HEK293T (cell line): ENCODE results near the gene CD52.

Experiments used
- CTCF ChIA-PET: fragments of 350-600 bp; formaldehyde crosslinking; extraction: SDS; loops from one replicate; lab custom pipeline; 2021; ENCODE audit warnings: antibody characterized with exemption, inconsistent platforms; lab: Yijun Ruan, JAX
- POLR2A ChIA-PET: fragments of 350-600 bp; formaldehyde crosslinking; extraction: SDS; loops from one replicate; lab custom pipeline; 2020; ENCODE audit warnings: antibody characterized with exemption, inconsistent platforms; lab: Yijun Ruan, JAX
- DNase-seq: peaks from one replicate; pipeline ENCODE4 v3.0.0; 2012; ENCODE audit warnings: mixed read lengths; ENCODE audit errors: extremely low spot score
- ARNT ChIP-seq: fragments of 450-650 bp; IDR thresholded peaks from 2 replicates; pipeline ENCODE4 v1.6.1; 2017; ENCODE audit warnings: mild to moderate bottlenecking
- BHLHE40 ChIP-seq: fragments of 450-650 bp; IDR thresholded peaks from 2 replicates; pipeline ENCODE4 v1.6.1; 2016; ENCODE audit warnings: mild to moderate bottlenecking, moderate library complexity, borderline replicate concordance
- CTBP1 ChIP-seq: fragments of 450-650 bp; IDR thresholded peaks from 2 replicates; pipeline ENCODE4 v1.6.1; 2016; ENCODE audit warnings: borderline replicate concordance
- ELF4 ChIP-seq: fragments of 450-650 bp; IDR thresholded peaks from 2 replicates; pipeline ENCODE4 v1.6.1; 2017; ENCODE audit warnings: antibody characterized with exemption
- FOXA1 ChIP-seq: fragments of 450-650 bp; IDR thresholded peaks from 2 replicates; pipeline ENCODE4 v1.6.1; 2016; ENCODE audit warnings: mild to moderate bottlenecking
- FOXK2 ChIP-seq: fragments of 450-650 bp; IDR thresholded peaks from 2 replicates; pipeline ENCODE4 v1.6.1; 2016; ENCODE audit warnings: mild to moderate bottlenecking
- FOXM1 ChIP-seq: fragments of 450-650 bp; IDR thresholded peaks from 2 replicates; pipeline ENCODE4 v1.6.1; 2017; ENCODE audit warnings: mild to moderate bottlenecking, borderline replicate concordance
- HDGF ChIP-seq: fragments of 450-650 bp; IDR thresholded peaks from 2 replicates; pipeline ENCODE4 v1.6.1; 2017; ENCODE audit warnings: antibody characterized with exemption, borderline replicate concordance
- L3MBTL2 ChIP-seq: fragments of 450-650 bp; conservative IDR thresholded peaks from 2 replicates; pipeline ENCODE4 v1.6.1; 2016; ENCODE audit warnings: mild to moderate bottlenecking
- LEF1 ChIP-seq: fragments of 450-650 bp; IDR thresholded peaks from 2 replicates; pipeline ENCODE4 v1.6.1; 2017; ENCODE audit warnings: mild to moderate bottlenecking, borderline replicate concordance
- NFRKB ChIP-seq: fragments of 450-650 bp; IDR thresholded peaks from 2 replicates; pipeline ENCODE4 v1.6.1; 2016; ENCODE audit warnings: mild to moderate bottlenecking, moderate library complexity
- PKNOX1 ChIP-seq: fragments of 450-650 bp; IDR thresholded peaks from 2 replicates; pipeline ENCODE4 v1.6.1; 2016
- SP1 ChIP-seq: fragments of 450-650 bp; IDR thresholded peaks from 2 replicates; pipeline ENCODE4 v1.6.1; 2017
- SUZ12 ChIP-seq: fragments of 450-650 bp; IDR thresholded peaks from 2 replicates; pipeline ENCODE4 v1.6.1; 2016; ENCODE audit warnings: mild to moderate bottlenecking
- TARDBP ChIP-seq: fragments of 450-650 bp; IDR thresholded peaks from 2 replicates; pipeline ENCODE4 v1.6.1; 2016
- ZNF384 ChIP-seq: fragments of 450-650 bp; IDR thresholded peaks from 2 replicates; pipeline ENCODE4 v1.6.1; 2016

The CD52 gene

GRCh38 chr1:26283279-26283853, 34.4 kb upstream of the CD52 start:
- ChIA-PET POLR2A (no interaction called here), CTCF (interaction anchor here (0.7 to 4.0 kb wide), 3 partner anchors 37 to 107 kb away, joined by 4 to 55 read pairs (median 5); no protein-coding TSS in a partner anchor)
- no peak for DNase-seq
- no peak for TF ChIP-seq SUZ12
- TF ChIP-seq LEF1 = no peak
- TF ChIP-seq SP1 = no peak
- TF ChIP-seq L3MBTL2 = no peak
- TF ChIP-seq BHLHE40 = no peak

- POLR2A ChIA-PET = no interaction called here
- CTCF ChIA-PET = interaction anchor here (0.7 to 4.0 kb wide), 17 partner anchors 8 to 216 kb away, joined by 3 to 55 read pairs (median 5); partner anchors contain the start of gene UBXN11
- no peak for TF ChIP-seq FOXM1
- TF ChIP-seq FOXK2 = no peak
- no peak for TF ChIP-seq SP1
- no peak for TF ChIP-seq PKNOX1
- TF ChIP-seq CTBP1 = no peak
- no peak for TF ChIP-seq SUZ12
- no peak for TF ChIP-seq HDGF
- no peak for TF ChIP-seq ARNT
- TF ChIP-seq NFRKB = no peak
- no peak for TF ChIP-seq LEF1
- TF ChIP-seq ZNF384 = no peak
- TF ChIP-seq BHLHE40 = no peak
- TF ChIP-seq ELF4 = no peak
- TF ChIP-seq TARDBP = no peak
- no peak for TF ChIP-seq FOXA1
- TF ChIP-seq L3MBTL2 = no peak
- DNase-seq = no peak
These were observed 33.7 kb upstream of the CD52 start for GRCh38 chr1:26283871-26284596.

- TF ChIP-seq SUZ12 = no peak
- no peak for TF ChIP-seq FOXM1
- no peak for TF ChIP-seq ARNT
- no peak for TF ChIP-seq BHLHE40
- no peak for TF ChIP-seq HDGF
- no peak for TF ChIP-seq CTBP1
- no peak for TF ChIP-seq TARDBP
- TF ChIP-seq L3MBTL2 = no peak
- TF ChIP-seq ZNF384 = no peak
- TF ChIP-seq PKNOX1 = no peak
- TF ChIP-seq FOXA1 = no peak
- TF ChIP-seq SP1 = no peak
- no peak for TF ChIP-seq LEF1
- no peak for TF ChIP-seq ELF4
- TF ChIP-seq FOXK2 = no peak
- peak; percentile 79 for DNase-seq
- ChIA-PET POLR2A (interaction anchor here (1.7 kb wide), 1 partner anchor 147 kb away, joined by 4 read pairs; the partner anchor contains the start of gene DHDDS), CTCF (interaction anchor here (0.6 to 4.0 kb wide), 19 partner anchors 7 to 1936 kb away, joined by 3 to 55 read pairs (median 5); partner anchors contain the start of gene UBXN11)
These were observed 33.0 kb upstream of the CD52 start for GRCh38 chr1:26284597-26285347.

GRCh38 chr1:26285366-26286063, 32.2 kb upstream of the CD52 start:
- POLR2A ChIA-PET = interaction anchor here (1.0 to 1.8 kb wide), 3 partner anchors 22 to 147 kb away, joined by 4 read pairs; partner anchors contain the start of genes CEP85 and DHDDS
- peak; percentile 72 for DNase-seq
- TF ChIP-seq NFRKB (no peak), SP1 (no peak), TARDBP (no peak), ZNF384 (no peak), SUZ12 (no peak), HDGF (no peak), L3MBTL2 (no peak), PKNOX1 (no peak), ELF4 (no peak), CTBP1 (no peak), FOXK2 (no peak), BHLHE40 (no peak), FOXM1 (no peak)
- CTCF ChIA-PET = interaction anchor here (0.5 to 4.0 kb wide), 22 partner anchors 8 to 1936 kb away, joined by 3 to 55 read pairs (median 4); partner anchors contain the start of gene UBXN11
